Skeletal muscle tissue (tissue), 4 donors: ENCODE data around the gene ACVR2B. TPM values are rescaled to one million over a fixed set of nuclear protein-coding genes. Genes with fewer than 3 reads are reported as not detected.
"Not testable (repeated sequence)": the region's sequence is repeated elsewhere in the genome, so short reads cannot be mapped to it uniquely, and the experiment has no call there.

Experiments
- H3K27ac ChIP-seq: one replicate; pipeline ENCODE4 v1.7.0; 2013; ENCODE audit warnings: mild to moderate bottlenecking, low read depth, low read length, inconsistent platforms
- H3K27me3 ChIP-seq, 3 donors: one replicate each; pipeline ENCODE4 v1.7.0; 2013; ENCODE audit warnings: low read length in 3 of 3; ENCODE audit not compliant: control insufficient read depth in 3 of 3, insufficient read depth in 3 of 3
- H3K36me3 ChIP-seq, 3 donors: one replicate each; pipeline ENCODE4 v1.7.0; 2013; ENCODE audit warnings: low read length in 3 of 3; ENCODE audit not compliant: control insufficient read depth in 3 of 3, insufficient read depth in 3 of 3
- H3K4me1 ChIP-seq, 3 donors: one replicate each; pipeline ENCODE4 v1.7.0; 2013; ENCODE audit warnings: low read length in 3 of 3, mild to moderate bottlenecking in 3 of 3; ENCODE audit not compliant: control insufficient read depth in 3 of 3, insufficient read depth in 3 of 3
- H3K4me3 ChIP-seq, 3 donors: one replicate each; pipeline ENCODE4 v1.7.0; 2013; ENCODE audit warnings: low read length in 3 of 3
- H3K9ac ChIP-seq, 3 donors: one replicate each; pipeline ENCODE4 v1.7.0; 2013; ENCODE audit warnings: low read length in 3 of 3, mild to moderate bottlenecking in 3 of 3, moderate library complexity in 2 of 3, low read depth in 1 of 3
- H3K9me3 ChIP-seq, 3 donors: one replicate each; pipeline ENCODE4 v1.7.0; 2013; ENCODE audit warnings: low read length in 3 of 3; ENCODE audit not compliant: control insufficient read depth in 3 of 3
- total RNA-seq: library from RNA; depleted of rRNA; stranded (reverse); fragments of >200 nt; gene quantifications from one replicate; pipeline ENCODE4 v1.2.3, GENCODE V29; 2014
- donor health status: Osteomylitis.

The ACVR2B gene
- total RNA-seq, 1 donor from 2014 or later, result 17.7 TPM

DNA sequence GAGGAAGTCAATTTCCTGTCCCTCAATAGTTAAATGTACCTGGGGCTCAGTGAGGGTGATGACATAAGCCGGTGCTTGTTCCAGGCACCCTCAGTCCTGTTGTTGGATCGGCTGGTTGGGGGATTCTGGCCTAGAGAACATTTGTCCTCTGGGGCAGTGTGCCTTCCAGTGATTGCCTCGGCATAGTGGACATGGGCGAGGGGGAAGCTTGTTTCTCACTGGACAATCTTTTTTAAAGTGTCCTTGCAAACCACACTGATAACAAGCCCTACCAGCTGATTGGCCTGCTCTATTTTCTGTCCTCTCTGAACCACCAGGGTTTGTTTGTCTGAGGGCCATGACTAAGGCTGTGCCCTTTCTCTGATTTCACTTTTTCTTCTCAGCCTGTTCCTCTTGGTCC is 10.5 kb upstream of the ACVR2B start:
- H3K27me3 ChIP-seq, H3K9me3 ChIP-seq, H3K4me1 ChIP-seq, H3K4me3 ChIP-seq, H3K27ac ChIP-seq, H3K9ac ChIP-seq, H3K36me3 ChIP-seq: not testable (repeated sequence)

DNA sequence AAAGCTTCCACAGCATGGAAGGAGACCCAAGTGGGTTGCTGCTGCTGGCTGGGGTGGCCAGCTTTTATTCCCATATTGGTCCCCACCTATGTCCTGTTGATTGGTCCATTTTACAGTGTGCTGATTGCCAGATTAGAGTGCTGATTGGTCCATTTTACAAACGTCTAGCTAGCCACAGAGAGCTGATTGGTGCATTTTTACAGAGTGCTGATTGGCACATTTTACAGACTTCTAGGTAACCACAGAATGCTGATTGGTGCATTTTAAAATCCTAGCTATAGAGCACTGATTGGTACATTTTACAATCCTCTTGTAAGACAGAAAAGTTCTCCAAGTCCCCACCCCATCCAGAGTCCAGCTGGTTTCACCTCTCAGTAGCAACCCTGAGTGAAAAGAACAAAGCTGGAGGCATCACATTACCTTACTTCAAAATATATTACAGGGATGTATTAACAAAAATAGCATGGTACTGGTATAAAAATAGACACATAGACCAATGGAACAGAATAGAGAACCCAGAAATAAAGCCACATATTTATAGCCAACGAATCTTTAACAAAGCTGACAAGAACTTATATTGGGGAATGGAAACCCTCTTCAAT is 7.5 kb upstream of the ACVR2B start:
- H3K36me3 ChIP-seq, result no peaks in the 10 kb centered on the region
- no peak overlapping the region for H3K4me3 ChIP-seq
- H3K27me3 ChIP-seq, result no peaks in the 10 kb centered on the region

DNA sequence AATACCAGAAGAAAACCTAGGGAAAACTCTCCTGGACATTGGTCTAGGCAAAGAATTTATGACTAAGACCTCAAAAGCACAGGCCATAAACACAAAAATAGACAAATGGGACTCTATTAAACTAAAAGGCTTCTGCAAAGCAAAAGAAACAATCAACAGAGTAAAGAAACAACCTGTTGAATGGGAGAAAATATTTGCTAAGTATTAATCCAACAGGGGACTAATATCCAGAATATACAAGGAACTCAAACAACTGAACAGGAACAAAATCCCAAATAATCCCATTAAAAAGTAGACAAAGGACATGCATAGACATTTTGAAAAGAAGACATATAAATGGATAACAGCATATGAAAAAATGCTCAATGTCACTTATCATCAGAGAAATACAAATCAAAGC is 6.9 kb upstream of the ACVR2B start:
- Histone ChIP-seq H3K36me3 (no peaks in the 10 kb centered on the region), H3K9me3 (no peaks in the 10 kb centered on the region), H3K9ac (no peak overlapping the region), H3K4me1 (no peaks in the 10 kb centered on the region), H3K4me3 (no peak overlapping the region), H3K27ac (no peak overlapping the region), H3K27me3 (no peaks in the 10 kb centered on the region)

More for the DNA sequence above, 7.5 kb upstream of the ACVR2B start:
- Histone ChIP-seq H3K4me1 (no peaks in the 10 kb centered on the region), H3K27ac (no peak overlapping the region), H3K9ac (no peak overlapping the region), H3K9me3 (no peaks in the 10 kb centered on the region)

DNA sequence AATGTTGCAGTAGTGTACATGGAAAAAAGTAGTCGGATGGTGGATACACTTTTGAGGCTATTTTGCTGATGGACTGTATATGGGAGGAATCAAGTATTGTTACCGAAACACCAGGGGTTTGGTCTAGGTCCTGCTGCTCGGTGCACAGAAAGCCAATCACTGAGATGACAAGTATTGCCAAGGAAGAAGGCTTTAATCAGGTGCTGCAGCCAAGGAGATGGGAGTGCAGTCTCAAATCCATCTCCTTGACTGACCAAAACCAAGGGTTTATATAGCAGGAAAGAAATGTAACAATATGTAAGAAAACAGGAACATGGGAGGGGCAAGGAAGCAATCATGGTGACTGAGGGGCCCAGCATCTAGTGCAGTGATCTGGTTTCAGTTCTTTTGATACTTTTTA is 2.8 kb upstream of the ACVR2B start:
- Histone ChIP-seq H3K9me3 (no peaks in the 10 kb centered on the region), H3K4me3 (no peak overlapping the region), H3K27me3 (no peaks in the 10 kb centered on the region), H3K4me1 (peaks cover 5 to 17% (median 15%) of the 10 kb centered on the region in 3 donors), H3K9ac (no peak overlapping the region), H3K36me3 (no peaks in the 10 kb centered on the region), H3K27ac (no peak overlapping the region)

DNA sequence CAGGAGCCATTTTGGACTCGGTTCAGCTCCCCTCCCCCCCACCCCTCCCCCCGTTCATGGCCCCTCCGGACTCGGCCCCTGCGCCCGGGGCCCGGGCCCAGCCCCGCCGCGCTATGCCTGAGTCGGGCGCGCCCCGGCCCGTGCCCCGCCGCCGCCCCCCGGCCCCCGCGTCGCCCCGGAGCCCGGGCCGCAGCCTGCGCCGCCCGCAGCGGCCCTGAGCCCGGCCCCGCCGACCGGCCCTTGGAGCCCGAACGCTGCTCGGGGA is 155 bp downstream of the ACVR2B start:
- Histone ChIP-seq H3K9me3 (no peaks in the 10 kb centered on the region), H3K27ac (peak overlapping the region; percentile 96), H3K4me1 (peaks cover 25 to 47% (median 42%) of the 10 kb centered on the region in 3 donors), H3K9ac (peak overlapping the region; percentile 86 to 96 (median 89)), H3K4me3 (peak overlapping the region in 2 of 3 donors; percentile 91 to 92), H3K36me3 (no peaks in the 10 kb centered on the region), H3K27me3 (no peaks in the 10 kb centered on the region)

DNA sequence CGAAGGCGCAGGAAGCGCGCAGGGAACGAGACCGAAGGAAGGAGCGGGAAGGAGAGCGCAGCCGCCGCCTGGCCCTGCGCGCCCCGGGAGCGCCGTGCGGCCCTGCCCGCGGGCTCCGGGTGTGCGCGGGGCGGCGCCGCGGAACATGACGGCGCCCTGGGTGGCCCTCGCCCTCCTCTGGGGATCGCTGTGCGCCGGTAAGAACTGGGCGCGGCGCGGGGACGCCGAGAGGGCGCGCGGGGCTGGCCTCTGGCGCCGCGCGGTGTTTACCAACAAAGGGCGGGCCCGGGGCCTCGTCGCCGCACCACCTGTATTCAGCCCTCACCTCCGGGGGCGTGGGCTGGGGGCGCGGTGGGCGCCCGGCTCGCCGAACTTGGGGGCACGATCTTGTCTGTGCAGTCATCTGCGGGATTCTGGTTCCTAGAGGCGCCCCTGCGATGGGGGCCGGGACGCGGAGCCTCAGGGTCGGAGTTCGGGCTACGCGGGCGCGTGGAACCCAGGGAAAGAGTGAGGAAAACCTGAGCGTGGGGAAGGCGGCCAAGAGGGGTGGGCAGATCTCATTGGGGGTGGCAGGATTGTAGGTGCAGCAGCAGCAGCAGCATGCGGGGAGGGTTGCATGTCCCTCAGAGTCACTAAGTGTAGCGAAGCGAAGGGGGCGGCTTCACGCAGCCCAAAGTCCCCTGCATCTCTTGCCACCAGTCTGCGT is 641 bp downstream of the ACVR2B start:
- no peaks in the 10 kb centered on the region for H3K36me3 ChIP-seq
- H3K9me3 ChIP-seq, result no peaks in the 10 kb centered on the region
- H3K4me1 ChIP-seq, result peaks cover 30 to 52% (median 47%) of the 10 kb centered on the region in 3 donors
- peak overlapping the region; percentile 86 to 96 (median 89) for H3K9ac ChIP-seq
- no peaks in the 10 kb centered on the region for H3K27me3 ChIP-seq
- H3K27ac ChIP-seq, result peak overlapping the region; percentile 96
- peak overlapping the region; percentile 84 to 92 (median 91) for H3K4me3 ChIP-seq

DNA sequence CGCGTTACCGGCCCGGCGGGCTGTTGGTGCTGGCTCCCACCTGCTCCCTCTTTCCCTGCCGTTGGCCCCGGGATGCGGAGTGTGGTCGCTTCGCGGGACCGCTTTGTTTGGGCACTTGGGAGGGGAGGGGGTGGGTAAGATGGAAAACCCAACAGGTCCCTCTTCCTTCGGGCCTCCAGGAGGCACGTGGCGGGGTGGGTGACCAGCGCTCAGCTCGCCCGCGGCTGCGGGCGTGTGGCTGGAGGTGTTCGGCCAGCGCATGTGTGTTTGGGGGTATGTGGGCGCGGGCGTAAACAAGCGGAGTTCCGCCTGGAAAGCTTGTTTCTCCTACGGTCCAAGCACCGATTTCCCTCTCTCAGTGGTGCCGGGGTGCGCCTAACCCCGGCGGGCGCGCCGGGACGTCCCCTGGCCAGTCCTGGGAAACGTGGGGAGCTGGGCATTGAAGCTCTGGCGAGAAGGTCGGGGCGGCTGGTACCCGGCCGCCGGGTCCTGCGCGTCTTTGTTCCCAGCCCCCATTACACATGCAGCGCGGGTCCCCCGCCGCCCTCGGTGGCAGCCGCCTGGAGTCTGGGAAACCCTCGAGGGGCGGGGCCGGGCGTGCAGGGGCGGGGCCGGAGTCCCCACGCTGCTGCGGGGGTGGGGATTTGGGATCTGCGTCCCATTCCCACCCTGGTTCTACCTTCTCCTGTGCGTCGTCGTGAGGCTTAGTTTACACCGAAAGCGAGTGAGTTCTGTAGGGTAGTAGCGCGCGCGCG is 1.4 kb downstream of the ACVR2B start:
- peak overlapping the region; percentile 86 to 96 (median 89) for H3K9ac ChIP-seq
- H3K4me1 ChIP-seq, result peaks cover 37 to 59% (median 54%) of the 10 kb centered on the region in 3 donors

DNA sequence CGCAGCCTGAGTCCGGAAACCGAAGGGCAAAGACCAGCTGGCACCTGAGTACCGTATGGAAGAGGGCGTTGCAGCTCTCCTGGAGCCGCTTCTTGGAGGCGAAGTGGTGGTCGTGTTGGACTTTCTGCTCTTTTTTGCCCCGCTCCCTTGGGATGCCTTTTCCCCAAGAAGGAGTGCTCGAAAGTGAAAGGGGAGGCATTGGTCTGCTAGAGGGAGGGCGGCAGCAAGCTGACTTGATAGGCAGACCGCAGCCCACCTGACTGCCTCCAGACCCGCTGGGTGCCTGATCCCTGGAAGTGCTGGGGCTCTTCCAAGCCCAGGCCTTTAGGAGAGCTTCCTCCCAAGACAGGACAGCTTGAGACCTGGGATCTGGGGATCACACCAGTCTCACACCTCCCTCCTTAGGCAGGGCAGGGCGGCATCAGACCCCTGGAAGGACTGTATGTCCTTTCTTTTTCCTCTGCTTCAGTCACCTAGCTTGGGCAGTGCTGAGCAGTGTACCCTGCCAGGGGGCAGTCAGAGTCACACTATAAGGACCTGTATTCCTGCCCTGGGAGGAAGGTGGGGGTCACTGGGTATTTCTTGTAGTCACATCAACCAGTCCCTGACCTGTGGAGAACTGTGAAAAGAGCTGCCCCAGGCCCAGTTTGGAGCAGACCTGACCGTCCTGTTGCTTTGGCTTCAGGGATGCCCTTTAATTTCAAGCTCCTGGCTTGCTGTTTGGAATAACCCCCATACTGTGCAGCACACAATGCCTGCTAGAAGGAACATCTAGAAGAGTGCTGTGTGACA is 2.1 kb downstream of the ACVR2B start:
- Histone ChIP-seq H3K4me1 (peaks cover 45 to 66% (median 62%) of the 10 kb centered on the region in 3 donors), H3K4me3 (peak overlapping the region; percentile 84 to 92 (median 91)), H3K36me3 (no peaks in the 10 kb centered on the region), H3K9me3 (no peaks in the 10 kb centered on the region), H3K27ac (peak overlapping the region; percentile 96), H3K27me3 (no peaks in the 10 kb centered on the region), H3K9ac (peak overlapping the region; percentile 86 to 96 (median 89))

More for the DNA sequence above, 1.4 kb downstream of the ACVR2B start:
- no peaks in the 10 kb centered on the region for H3K27me3 ChIP-seq
- H3K4me3 ChIP-seq, result peak overlapping the region; percentile 84 to 92 (median 91)
- H3K9me3 ChIP-seq, result no peaks in the 10 kb centered on the region
- no peaks in the 10 kb centered on the region for H3K36me3 ChIP-seq
- H3K27ac ChIP-seq, result peak overlapping the region; percentile 96

DNA sequence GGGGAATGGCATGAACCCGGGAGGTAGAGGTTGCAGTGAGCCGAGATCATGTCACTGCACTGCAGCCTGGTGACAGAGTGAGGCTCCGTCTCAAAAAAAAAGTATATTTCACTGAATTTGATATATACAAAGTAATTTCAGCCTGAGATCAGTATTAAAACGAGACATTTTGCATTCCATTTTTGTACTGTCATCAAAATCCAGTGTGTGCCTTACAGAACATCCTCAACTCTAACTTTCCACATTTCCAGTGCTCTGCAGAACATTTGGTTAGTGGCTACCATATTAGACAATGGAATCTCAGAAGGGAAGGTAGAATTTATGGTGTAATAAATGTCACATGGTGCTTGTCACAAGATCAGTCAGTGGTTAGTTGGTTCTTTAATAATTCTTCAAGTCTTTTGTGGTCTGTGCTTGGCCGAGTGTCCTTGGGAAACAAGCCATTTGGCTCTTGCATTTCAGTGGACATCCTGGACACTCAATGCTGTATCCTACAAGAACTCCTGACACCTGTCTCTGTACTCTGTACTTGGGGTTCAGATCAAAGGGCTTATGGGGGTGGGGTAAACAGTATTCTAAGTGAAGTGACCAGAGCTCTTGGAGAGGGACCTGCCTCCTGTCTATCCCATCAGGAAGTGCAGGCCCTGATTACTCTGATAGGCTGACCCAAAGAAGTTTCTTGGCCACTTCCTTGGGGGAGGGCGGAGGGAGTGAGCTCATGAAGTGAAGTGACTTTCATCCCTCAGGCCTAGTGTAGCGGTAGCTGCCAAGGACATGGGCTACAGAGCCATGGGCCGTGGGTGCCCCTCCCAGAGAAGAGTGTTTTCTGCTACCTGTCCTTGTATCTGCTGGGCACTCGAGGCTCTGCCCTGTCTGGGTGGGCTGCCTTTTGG is 3.7 kb downstream of the ACVR2B start:
- no peaks in the 10 kb centered on the region for H3K36me3 ChIP-seq
- peak overlapping the region; percentile 96 for H3K27ac ChIP-seq
- no peaks in the 10 kb centered on the region for H3K27me3 ChIP-seq
- H3K9me3 ChIP-seq, result no peaks in the 10 kb centered on the region
- no peak overlapping the region for H3K9ac ChIP-seq
- peak overlapping the region in 1 of 3 donors; percentile 22 for H3K4me3 ChIP-seq
- H3K4me1 ChIP-seq, result peaks cover 53 to 72% (median 68%) of the 10 kb centered on the region in 3 donors
